ENCODE measurements around the gene TAF8.

DNA sequence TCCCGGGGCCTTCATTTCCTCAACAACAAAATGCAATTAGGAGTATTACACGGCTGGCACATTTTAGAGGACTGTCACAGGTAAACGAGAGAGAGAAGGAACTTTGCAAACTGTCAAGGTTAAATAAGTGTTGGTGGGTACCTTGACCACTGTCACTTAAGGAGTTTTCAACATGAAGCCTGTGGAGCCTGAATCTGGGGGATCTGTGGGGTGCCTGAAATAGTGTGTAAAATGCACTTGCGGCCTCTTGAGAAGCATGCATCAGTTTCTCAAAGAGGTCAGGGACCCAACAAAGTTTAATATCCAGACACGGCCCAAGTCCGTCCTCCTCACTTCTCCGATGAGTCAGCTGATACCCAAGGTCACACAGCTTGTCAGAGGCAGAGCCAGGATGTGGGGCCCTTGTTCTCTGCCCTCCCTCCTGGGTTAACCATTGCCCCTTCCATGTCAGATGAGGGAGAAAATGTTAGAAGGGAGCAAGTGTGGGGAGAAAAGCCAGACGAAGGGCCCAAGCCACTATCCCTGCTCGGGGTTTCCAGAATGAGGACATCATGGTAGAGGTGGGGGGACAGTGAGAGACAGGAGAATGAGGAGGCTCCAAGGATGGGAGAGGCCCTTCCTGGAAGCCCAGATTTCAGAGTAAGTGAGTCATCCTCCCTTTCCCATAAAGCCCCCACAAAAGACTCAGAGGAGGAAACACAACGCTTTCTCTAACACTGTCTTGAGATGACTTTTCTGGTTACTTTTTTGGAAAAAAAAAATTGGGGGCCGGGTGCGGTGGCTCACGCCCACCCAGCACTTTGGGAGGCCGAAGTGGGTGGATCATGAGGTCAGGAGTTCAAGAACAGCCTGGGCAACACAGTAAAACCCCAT lies 49.9 kb downstream of the TAF8 start:
- TF ChIP-seq, protein P1, sequence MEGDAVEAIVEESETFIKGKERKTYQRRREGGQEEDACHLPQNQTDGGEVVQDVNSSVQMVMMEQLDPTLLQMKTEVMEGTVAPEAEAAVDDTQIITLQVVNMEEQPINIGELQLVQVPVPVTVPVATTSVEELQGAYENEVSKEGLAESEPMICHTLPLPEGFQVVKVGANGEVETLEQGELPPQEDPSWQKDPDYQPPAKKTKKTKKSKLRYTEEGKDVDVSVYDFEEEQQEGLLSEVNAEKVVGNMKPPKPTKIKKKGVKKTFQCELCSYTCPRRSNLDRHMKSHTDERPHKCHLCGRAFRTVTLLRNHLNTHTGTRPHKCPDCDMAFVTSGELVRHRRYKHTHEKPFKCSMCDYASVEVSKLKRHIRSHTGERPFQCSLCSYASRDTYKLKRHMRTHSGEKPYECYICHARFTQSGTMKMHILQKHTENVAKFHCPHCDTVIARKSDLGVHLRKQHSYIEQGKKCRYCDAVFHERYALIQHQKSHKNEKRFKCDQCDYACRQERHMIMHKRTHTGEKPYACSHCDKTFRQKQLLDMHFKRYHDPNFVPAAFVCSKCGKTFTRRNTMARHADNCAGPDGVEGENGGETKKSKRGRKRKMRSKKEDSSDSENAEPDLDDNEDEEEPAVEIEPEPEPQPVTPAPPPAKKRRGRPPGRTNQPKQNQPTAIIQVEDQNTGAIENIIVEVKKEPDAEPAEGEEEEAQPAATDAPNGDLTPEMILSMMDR (IDR thresholded peaks at IDR 0.05): no peak
- TF ChIP-seq POLR2A (IDR thresholded peaks at IDR 0.05): no peak
